CD4-positive, alpha-beta memory T cell (primary cell): ENCODE measurements around the gene FYB2. TPM values are rescaled to one million over a fixed set of nuclear protein-coding genes. Genes with fewer than 3 reads are reported as not detected.
"Not testable (repeated sequence)": the region's sequence is repeated elsewhere in the genome, so short reads cannot be mapped to it uniquely, and the experiment has no call there.

Experiments
- CTCF ChIA-PET: fragments of 350-600 bp; sonication (Branson Sonifier 250); formaldehyde crosslinking; loops from one replicate; lab custom pipeline; 2021; ENCODE audit warnings: inconsistent platforms; ENCODE audit not compliant: partially characterized antibody; lab: Charles Lee
- POLR2A ChIA-PET: fragments of 350-600 bp; sonication (Branson Sonifier 250); formaldehyde crosslinking; loops from one replicate; lab custom pipeline; 2021; ENCODE audit not compliant: partially characterized antibody; lab: Charles Lee
- DNase-seq, 5 donors: peaks; one replicate each; pipeline versions ENCODE4 v3.0.0 to v3.0.0-alpha.2; 2020 to 2022; ENCODE audit warnings: mixed read lengths in 1 of 5
- H3K27ac ChIP-seq: one replicate; pipeline ENCODE4 v1.7.0; 2013; ENCODE audit warnings: low read depth, low read length
- H3K27me3 ChIP-seq: 2 replicates; pipeline ENCODE4 v1.7.0; 2013; ENCODE audit warnings: mild to moderate bottlenecking, low read length, moderate library complexity; ENCODE audit not compliant: insufficient read depth
- H3K36me3 ChIP-seq: 2 replicates; pipeline ENCODE4 v1.7.0; 2013; ENCODE audit warnings: mild to moderate bottlenecking, low read length, moderate library complexity; ENCODE audit not compliant: insufficient read depth
- H3K4me1 ChIP-seq: 2 replicates; pipeline ENCODE4 v1.7.0; 2013; ENCODE audit warnings: mild to moderate bottlenecking, low read length, moderate library complexity; ENCODE audit not compliant: insufficient read depth
- H3K4me3 ChIP-seq, 2 donors: one replicate each; pipeline ENCODE4 v1.7.0; 2013; ENCODE audit warnings: low read length in 2 of 2, mild to moderate bottlenecking in 1 of 2
- H3K9me3 ChIP-seq, 2 donors: one replicate each; pipeline ENCODE4 v1.7.0; 2013; ENCODE audit warnings: low read length in 2 of 2, control low read depth in 1 of 2; ENCODE audit not compliant: control insufficient read depth in 1 of 2
- H3K27ac Mint-ChIP-seq, 7 donors: one replicate each; pipeline ENCODE4 v1.8.0; 2020 to 2021; ENCODE audit warnings: mixed read lengths in 7 of 7, mild to moderate bottlenecking in 6 of 7, inconsistent platforms in 3 of 7, moderate library complexity in 3 of 7
- H3K27me3 Mint-ChIP-seq, 2 donors: one replicate each; pipeline ENCODE4 v1.8.0; 2020 to 2021; ENCODE audit warnings: mixed read lengths in 2 of 2
- H3K36me3 Mint-ChIP-seq, 2 donors: one replicate each; pipeline ENCODE4 v1.8.0; 2020 to 2021; ENCODE audit warnings: mixed read lengths in 2 of 2, inconsistent platforms in 1 of 2, mild to moderate bottlenecking in 1 of 2
- H3K4me1 Mint-ChIP-seq, 4 donors: one replicate each; pipeline ENCODE4 v1.8.0; 2020 to 2021; ENCODE audit warnings: mixed read lengths in 4 of 4, mild to moderate bottlenecking in 1 of 4
- H3K4me3 Mint-ChIP-seq, 8 donors: one replicate each; pipeline ENCODE4 v1.8.0; 2020 to 2021; ENCODE audit warnings: mixed read lengths in 8 of 8, mild to moderate bottlenecking in 7 of 8, moderate library complexity in 6 of 8, inconsistent platforms in 3 of 8
- H3K9me3 Mint-ChIP-seq, 8 donors: one replicate each; pipeline ENCODE4 v1.8.0; 2020 to 2021; ENCODE audit warnings: mixed read lengths in 8 of 8, mild to moderate bottlenecking in 5 of 8, inconsistent platforms in 3 of 8, moderate library complexity in 1 of 8
- intact Hi-C: fragments of 100-400 bp; cut with micrococcal nuclease; formaldehyde crosslinking; loops from one replicate; pipeline ENCODE4 v1.15.1; 2023
- polyA plus RNA-seq, 2 donors: library from polyadenylated mRNA; unstranded; fragments of 300-500 nt; fragmentation: Illumina TruSeq; gene quantifications; one replicate each; pipeline ENCODE4 v1.2.3, GENCODE V29; 2021
- total RNA-seq, 2 experiments: library from RNA; stranded (reverse); gene quantifications; one replicate each; pipeline ENCODE4 v1.2.3, GENCODE V29; 2021

Gene FYB2
- total and polyA plus RNA-seq, 4 experiments from 2014 or later = not detected

DNA sequence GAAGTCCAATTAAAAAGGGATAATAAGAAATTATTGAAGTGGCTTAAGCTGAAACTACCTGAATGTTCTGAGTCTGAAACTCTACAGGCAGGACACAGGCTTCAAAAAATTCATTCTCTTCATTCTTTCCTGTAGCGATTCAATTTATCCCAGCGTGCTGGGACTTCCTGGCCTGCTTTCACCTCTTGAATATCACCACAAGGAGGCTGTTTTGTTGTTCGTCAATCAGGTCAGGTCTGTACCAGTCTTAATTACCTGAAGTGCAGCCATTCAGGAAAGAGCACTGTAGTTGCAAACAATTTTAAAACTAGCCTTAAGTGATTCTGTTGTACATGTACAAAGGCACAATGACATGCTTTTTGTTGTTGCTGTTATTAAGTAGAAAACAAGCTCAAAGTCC lies 38.4 kb downstream of the FYB2 start:
- no peaks in the 10 kb centered on the region for H3K9me3 ChIP-seq
- no peaks in the 10 kb centered on the region for H3K36me3 Mint-ChIP-seq
- peaks cover 0 to 2% (median 0%) of the 10 kb centered on the region in 8 donors for H3K9me3 Mint-ChIP-seq
- CTCF ChIA-PET = no interaction called here
- no peaks in the 10 kb centered on the region for H3K36me3 ChIP-seq
- no peaks in the 10 kb centered on the region for H3K27me3 ChIP-seq
- no peak overlapping the region for H3K27ac Mint-ChIP-seq
- H3K27ac ChIP-seq = no peak overlapping the region
- H3K4me3 ChIP-seq = no peak overlapping the region
- POLR2A ChIA-PET = no interaction called here
- H3K4me1 Mint-ChIP-seq = no peaks in the 10 kb centered on the region
- no peak for DNase-seq
- H3K4me3 Mint-ChIP-seq = no peak overlapping the region
- intact Hi-C loops = no loop called here
- no peaks in the 10 kb centered on the region for H3K4me1 ChIP-seq
- no peaks in the 10 kb centered on the region for H3K27me3 Mint-ChIP-seq

DNA sequence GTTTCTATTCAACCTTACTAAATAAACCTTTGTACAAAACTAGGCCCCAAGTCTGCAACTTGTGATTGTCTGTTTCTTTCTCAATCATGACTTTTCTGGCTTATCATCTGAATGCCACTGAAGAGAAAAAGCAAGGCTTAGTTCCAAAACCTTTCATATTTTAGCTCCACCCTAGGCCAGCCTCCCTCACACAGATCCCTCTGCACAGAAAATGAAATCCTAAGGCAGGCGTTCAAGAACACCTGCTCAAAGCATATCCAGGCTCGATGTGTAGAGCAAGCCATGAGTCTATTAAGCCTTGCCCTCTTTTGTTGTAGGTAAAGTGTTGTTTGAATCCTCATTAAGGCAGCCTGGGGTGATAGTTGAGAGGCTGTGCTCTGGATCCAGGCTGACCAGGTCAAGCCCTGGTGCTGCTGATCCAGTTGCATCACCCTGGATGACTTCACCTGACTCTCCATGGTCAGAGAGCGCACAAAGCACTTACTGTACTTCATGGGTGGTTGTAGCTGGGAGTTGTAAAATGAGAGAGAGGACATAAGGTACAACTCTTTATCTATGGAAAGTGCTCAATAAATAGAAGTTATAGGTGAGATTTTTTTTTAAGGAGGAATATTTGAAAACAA lies 39.0 kb downstream of the FYB2 start:
- peaks cover 0 to under 1% (median under 1%) of the 10 kb centered on the region in 4 donors for H3K4me1 Mint-ChIP-seq
- H3K27me3 Mint-ChIP-seq = no peaks in the 10 kb centered on the region
- H3K9me3 ChIP-seq = no peaks in the 10 kb centered on the region
- H3K27ac Mint-ChIP-seq = no peak overlapping the region
- H3K27ac ChIP-seq = no peak overlapping the region
- no peaks in the 10 kb centered on the region for H3K4me1 ChIP-seq
- intact Hi-C loops = no loop called here
- no peaks in the 10 kb centered on the region for H3K36me3 ChIP-seq
- DNase-seq = no peak
- ChIA-PET CTCF (no interaction called here), POLR2A (no interaction called here)
- no peaks in the 10 kb centered on the region for H3K36me3 Mint-ChIP-seq
- no peaks in the 10 kb centered on the region for H3K27me3 ChIP-seq
- peaks cover 0 to 2% (median 0%) of the 10 kb centered on the region in 8 donors for H3K9me3 Mint-ChIP-seq
- H3K4me3 ChIP-seq = no peak overlapping the region
- H3K4me3 Mint-ChIP-seq = no peak overlapping the region

DNA sequence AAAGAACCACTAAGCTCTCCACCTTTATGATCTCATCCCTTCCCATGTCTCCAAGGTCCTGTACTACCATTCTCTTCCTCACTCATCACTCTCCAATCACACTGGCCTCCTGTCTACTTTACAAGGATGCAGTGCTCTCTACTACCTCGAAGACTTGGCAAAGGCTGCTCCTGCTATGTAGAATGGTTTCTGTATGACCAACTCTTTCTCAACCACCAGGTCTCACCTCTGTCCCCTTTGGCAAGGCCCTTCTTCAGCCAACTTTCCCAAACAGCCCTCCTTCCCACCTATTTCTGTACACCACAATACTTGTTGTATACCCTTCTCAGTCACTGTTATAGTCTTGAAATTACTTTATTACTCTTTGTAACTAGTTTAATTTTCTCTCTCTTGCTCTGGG lies 41.2 kb downstream of the FYB2 start:
- Mint-ChIP-seq H3K27me3 (no peaks in the 10 kb centered on the region), H3K36me3 (no peaks in the 10 kb centered on the region)

DNA sequence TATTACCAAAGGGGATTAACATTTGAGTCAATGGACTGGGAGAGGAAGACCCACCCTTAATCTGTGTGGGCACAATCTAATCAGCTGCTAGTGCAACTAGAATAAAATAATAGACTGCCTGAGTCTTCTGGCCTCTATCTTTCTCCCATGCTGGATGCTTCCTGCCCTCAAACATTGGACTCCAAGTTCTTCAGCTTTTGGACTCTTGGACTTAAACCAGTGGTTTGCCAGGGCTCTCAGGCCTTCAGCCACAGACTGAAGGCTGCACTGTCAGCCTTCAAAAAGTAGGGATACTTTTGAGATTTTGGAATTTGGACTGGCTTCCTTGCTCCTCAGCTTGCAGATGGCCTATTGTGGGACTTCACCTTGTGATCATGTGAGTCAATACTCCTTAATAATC lies 44.5 kb downstream of the FYB2 start:
- H3K27ac Mint-ChIP-seq = peak overlapping the region in 1 of 7 donors; percentile 3
- POLR2A ChIA-PET, H3K36me3 ChIP-seq, H3K4me3 ChIP-seq, DNase-seq, H3K27ac ChIP-seq, H3K9me3 ChIP-seq, H3K27me3 ChIP-seq, H3K27me3 Mint-ChIP-seq, H3K36me3 Mint-ChIP-seq, H3K9me3 Mint-ChIP-seq, intact Hi-C loops, H3K4me1 ChIP-seq: not testable (repeated sequence)
- CTCF ChIA-PET = interaction anchor here (0.7 kb wide), 1 partner anchor 65 kb away, joined by 3 read pairs; no protein-coding TSS in a partner anchor
- H3K4me3 Mint-ChIP-seq = peak overlapping the region in 5 of 8 donors; percentile 17 to 59 (median 31)
- peaks cover 5 to 17% (median 13%) of the 10 kb centered on the region in 4 donors for H3K4me1 Mint-ChIP-seq

More for the DNA sequence above, 41.2 kb downstream of the FYB2 start:
- Histone ChIP-seq H3K36me3 (no peaks in the 10 kb centered on the region), H3K4me3 (no peak overlapping the region), H3K4me1 (peaks cover 5% of the 10 kb centered on the region), H3K27ac (no peak overlapping the region), H3K9me3 (no peaks in the 10 kb centered on the region), H3K27me3 (no peaks in the 10 kb centered on the region)
- intact Hi-C loops = no loop called here
- ChIA-PET CTCF (no interaction called here), POLR2A (no interaction called here)
- H3K4me1 Mint-ChIP-seq = peaks cover 5 to 17% (median 13%) of the 10 kb centered on the region in 4 donors
- H3K27ac Mint-ChIP-seq = peak overlapping the region in 1 of 7 donors; percentile 35
- H3K9me3 Mint-ChIP-seq = peaks cover 0 to 2% (median 0%) of the 10 kb centered on the region in 8 donors
- DNase-seq = no peak
- no peak overlapping the region for H3K4me3 Mint-ChIP-seq

DNA sequence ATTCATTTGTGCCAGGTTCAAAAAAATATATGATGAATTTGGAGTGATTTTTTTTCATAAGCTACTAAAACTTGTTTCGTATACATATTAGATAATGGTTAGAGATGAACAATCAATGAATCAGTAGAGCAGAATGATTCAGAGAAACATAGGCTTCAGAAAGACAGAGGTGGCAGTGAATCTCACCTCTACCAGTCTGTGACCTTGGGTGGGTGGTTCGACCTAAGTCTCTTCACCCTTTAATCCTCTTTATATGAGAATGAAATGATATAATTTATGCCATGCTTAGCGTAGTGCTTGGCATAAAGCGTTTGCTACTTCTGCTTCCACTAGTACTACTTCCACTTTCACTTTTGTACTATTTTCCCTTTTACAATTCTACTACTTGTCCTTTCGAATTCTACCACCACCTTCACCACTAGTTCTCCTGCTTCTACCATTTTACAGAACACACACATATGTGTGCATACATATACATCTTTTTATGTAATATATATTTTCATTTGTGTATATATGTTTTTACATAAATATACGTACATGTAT lies 45.1 kb downstream of the FYB2 start:
- peak overlapping the region in 7 of 8 donors; percentile 26 to 83 (median 62) for H3K4me3 Mint-ChIP-seq
- H3K36me3 ChIP-seq = no peaks in the 10 kb centered on the region

DNA sequence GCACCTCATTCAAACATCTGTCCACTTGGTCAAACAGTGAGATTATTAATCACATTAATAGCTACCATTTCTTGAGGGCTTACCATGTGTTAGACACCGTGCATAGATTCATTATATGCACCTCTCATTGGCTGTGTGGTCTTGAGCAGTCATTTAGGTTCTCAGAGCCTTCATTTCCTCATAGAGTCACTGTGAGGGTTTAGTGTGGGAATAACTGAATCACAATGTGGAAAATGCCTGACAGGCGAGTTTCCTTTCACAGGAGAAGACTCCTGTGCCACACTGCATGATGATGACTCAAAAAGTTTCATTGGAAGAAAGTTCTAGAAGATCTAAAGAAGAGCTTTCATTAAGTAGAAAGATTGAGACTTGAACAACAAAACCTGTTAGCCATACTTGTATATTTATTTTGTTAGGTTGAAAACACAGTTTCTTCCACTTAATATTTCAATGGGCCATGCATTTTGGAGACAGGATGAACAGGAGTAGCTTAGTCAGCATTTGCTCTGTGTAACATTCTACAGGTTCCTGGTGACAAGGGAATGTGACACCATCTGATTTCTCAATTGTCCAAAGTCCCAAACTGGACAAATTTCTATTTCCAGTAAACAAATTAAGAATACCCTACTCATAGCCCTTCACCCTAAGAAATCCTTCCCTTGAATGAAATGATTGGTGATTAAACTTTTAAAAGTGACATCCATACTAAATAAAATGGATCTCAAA lies 45.7 kb downstream of the FYB2 start:
- no peaks in the 10 kb centered on the region for H3K27me3 ChIP-seq
- ChIA-PET POLR2A (no interaction called here), CTCF (no interaction called here)
- Mint-ChIP-seq H3K4me3 (peak overlapping the region in 7 of 8 donors; percentile 21 to 83 (median 62)), H3K4me1 (peaks cover 5 to 17% (median 13%) of the 10 kb centered on the region in 4 donors), H3K36me3 (no peaks in the 10 kb centered on the region), H3K27me3 (peaks cover 0 to under 1% of the 10 kb centered on the region in 2 donors), H3K27ac (peak overlapping the region in 1 of 7 donors; percentile 43), H3K9me3 (peaks cover 0 to 2% (median 0%) of the 10 kb centered on the region in 8 donors)
- intact Hi-C loops = no loop called here
- H3K36me3 ChIP-seq = no peaks in the 10 kb centered on the region
- H3K27ac ChIP-seq = no peak overlapping the region
- H3K4me1 ChIP-seq = peaks cover 5% of the 10 kb centered on the region
- no peaks in the 10 kb centered on the region for H3K9me3 ChIP-seq
- no peak overlapping the region for H3K4me3 ChIP-seq
- no peak for DNase-seq

More for the DNA sequence above, 45.1 kb downstream of the FYB2 start:
- peaks cover 0 to 2% (median 0%) of the 10 kb centered on the region in 8 donors for H3K9me3 Mint-ChIP-seq
- no peaks in the 10 kb centered on the region for H3K36me3 Mint-ChIP-seq
- Histone ChIP-seq H3K4me1 (peaks cover 5% of the 10 kb centered on the region), H3K27me3 (no peaks in the 10 kb centered on the region), H3K4me3 (no peak overlapping the region), H3K27ac (no peak overlapping the region), H3K9me3 (no peaks in the 10 kb centered on the region)
- DNase-seq = peak in 1 of 5 donors; percentile 3
- H3K27ac Mint-ChIP-seq = peak overlapping the region in 3 of 7 donors; percentile 42 to 68 (median 43)
- H3K4me1 Mint-ChIP-seq = peaks cover 5 to 17% (median 13%) of the 10 kb centered on the region in 4 donors
- intact Hi-C loops = no loop called here
- CTCF ChIA-PET = no interaction called here
- POLR2A ChIA-PET = no interaction called here
- no peaks in the 10 kb centered on the region for H3K27me3 Mint-ChIP-seq

DNA sequence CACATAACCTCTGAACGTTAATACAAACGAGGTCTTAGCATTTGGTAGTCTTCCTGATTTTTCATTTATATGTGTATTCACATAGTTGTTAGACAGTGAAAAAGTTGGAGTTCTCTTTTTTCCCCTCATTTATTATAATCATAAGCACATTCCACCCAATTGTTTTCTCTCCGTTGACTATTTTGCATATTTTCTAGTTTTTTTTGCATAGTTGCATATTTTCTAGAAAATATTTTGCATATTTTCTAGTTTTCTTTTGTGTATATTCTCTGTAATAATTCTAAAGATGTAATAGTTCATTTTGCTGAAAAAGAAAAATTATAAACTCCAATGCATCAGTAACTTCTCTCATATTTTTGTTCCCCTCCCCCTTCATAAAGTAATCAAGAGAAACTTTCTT lies 47.5 kb downstream of the FYB2 start:
- POLR2A ChIA-PET = no interaction called here
- intact Hi-C loops = no loop called here
- DNase-seq = no peak
- Histone ChIP-seq H3K9me3 (no peaks in the 10 kb centered on the region), H3K4me3 (no peak overlapping the region), H3K27me3 (no peaks in the 10 kb centered on the region), H3K4me1 (peaks cover 5% of the 10 kb centered on the region), H3K36me3 (no peaks in the 10 kb centered on the region), H3K27ac (no peak overlapping the region)
- no peaks in the 10 kb centered on the region for H3K9me3 Mint-ChIP-seq
- peaks cover 5 to 6% of the 10 kb centered on the region in 2 donors for H3K27me3 Mint-ChIP-seq
- H3K4me1 Mint-ChIP-seq = peaks cover 5 to 17% (median 13%) of the 10 kb centered on the region in 4 donors
- H3K36me3 Mint-ChIP-seq = no peaks in the 10 kb centered on the region
- H3K27ac Mint-ChIP-seq = no peak overlapping the region
- H3K4me3 Mint-ChIP-seq = no peak overlapping the region
- CTCF ChIA-PET = interaction anchor here (0.8 kb wide), 1 partner anchor 11 kb away, joined by 3 read pairs; no protein-coding TSS in a partner anchor
